HCT116 (cell line): ENCODE data around the gene PHYH. TPM values are rescaled to one million over a fixed set of nuclear protein-coding genes. Genes with fewer than 3 reads are reported as not detected.

Experiments used
- ATAC-seq: fragments of 200-7000 bp; cut with Tn5 transposase; 2 replicates; pipeline ENCODE4 v1.9.1; 2020; ENCODE audit warnings: mild to moderate bottlenecking, moderate library complexity
- BruUV-seq: library from RNA; stranded (reverse); fragments of 400-500 nt; replicated peaks from 2 replicates; lab custom pipeline; 2021; lab: Mats Ljungman, UMichigan
- CTCF ChIA-PET: fragments of 300-600 bp; sonication (Branson Sonifier 250); formaldehyde crosslinking; loops from one replicate; lab custom pipeline; 2021; ENCODE audit warnings: antibody characterized with exemption; lab: Charles Lee
- POLR2A ChIA-PET: fragments of 300-600, 350-600 bp; sonication (Branson Sonifier 250); formaldehyde crosslinking; loops from one replicate; lab custom pipeline; 2021; ENCODE audit warnings: antibody characterized with exemption; lab: Charles Lee
- RAD21 ChIA-PET, 2 experiments: fragments of 300-600 bp; sonication (Branson Sonifier 250); formaldehyde crosslinking; loops; one replicate each; lab custom pipeline; 2023; ENCODE audit warnings: low total read pairs in 2 of 2; ENCODE audit not compliant: uncharacterized antibody in 2 of 2, unreplicated experiment in 2 of 2, low non-redundant PET in 1 of 2; lab: Charles Lee
- DNase-seq: peaks from one replicate; pipeline ENCODE4 v3.0.0-alpha.2; 2010; ENCODE audit warnings: low read depth, low spot score
- H2AFZ ChIP-seq: fragments of 200-600 bp; shearing (Covaris generic), sonication (generic); 2 replicates; pipeline ENCODE4 v1.6.1; 2017; ENCODE audit warnings: low read depth, mixed run types, mixed read lengths, antibody characterized with exemption, low read length; ENCODE audit not compliant: poor library complexity, severe bottlenecking
- H3K27ac ChIP-seq: 2 replicates; pipeline ENCODE4 v1.5.1; 2012; ENCODE audit warnings: low read depth, low read length
- H3K27me3 ChIP-seq: fragments of 200-600 bp; sonication (generic); 2 replicates; pipeline ENCODE4 v1.6.1; 2016; ENCODE audit warnings: mixed run types, low read length, mixed read lengths; ENCODE audit not compliant: insufficient read depth
- H3K36me3 ChIP-seq, 2 experiments: fragments of 200-500 bp in 1 of 2; fragments of 200-600 bp in 1 of 2; sonication (Bioruptor generic) in 1 of 2; sonication (generic) in 1 of 2; 2 replicates each; pipeline versions ENCODE4 v1.5.1 to v1.6.1; 2014 to 2016; ENCODE audit warnings: low read length in 2 of 2, inconsistent platforms in 1 of 2, mixed read lengths in 1 of 2, mixed run types in 1 of 2; ENCODE audit not compliant: insufficient read depth in 2 of 2, control insufficient read depth in 1 of 2
- H3K4me1 ChIP-seq, 2 experiments: fragments of 200-600 bp in 1 of 2; sonication (generic) in 1 of 2; 2 replicates each; pipeline versions ENCODE4 v1.5.1 to v1.6.1; 2012 to 2017; ENCODE audit warnings: low read length in 2 of 2, inconsistent platforms in 1 of 2, mild to moderate bottlenecking in 1 of 2, mixed read lengths in 1 of 2, mixed run types in 1 of 2, moderate library complexity in 1 of 2; ENCODE audit not compliant: insufficient read depth in 2 of 2, control insufficient read depth in 1 of 2
- H3K4me2 ChIP-seq: fragments of 200-600 bp; sonication (generic); 2 replicates; pipeline ENCODE4 v1.6.1; 2017; ENCODE audit warnings: mixed run types, low read length, mixed read lengths
- H3K4me3 ChIP-seq, 2 experiments: fragments of 200-600 bp in 1 of 2; sonication (generic) in 1 of 2; replicated peaks in 1 of 2; 2 replicates each; pipeline ENCODE4 v1.5.1; 2011 to 2016; ENCODE audit warnings: low read length in 2 of 2, control low read depth in 1 of 2, low read depth in 1 of 2, mild to moderate bottlenecking in 1 of 2, mixed read lengths in 1 of 2, mixed run types in 1 of 2
- H3K79me2 ChIP-seq: fragments of 200-600 bp; sonication (generic); 2 replicates; pipeline ENCODE4 v1.6.1; 2017; ENCODE audit warnings: mild to moderate bottlenecking, mixed run types, low read length, moderate library complexity, mixed read lengths; ENCODE audit not compliant: insufficient read depth
- H3K9ac ChIP-seq: fragments of 200-600 bp; sonication (generic); 2 replicates; pipeline ENCODE4 v1.6.1; 2016; ENCODE audit warnings: low read length, mixed read lengths
- H3K9me2 ChIP-seq: fragments of 200-600 bp; sonication (generic), shearing (Covaris generic); 2 replicates; pipeline ENCODE4 v1.6.1; 2017; ENCODE audit warnings: mixed run types, mild to moderate bottlenecking, moderate library complexity; ENCODE audit not compliant: insufficient read depth
- H3K9me3 ChIP-seq, 2 experiments: fragments of 200-500 bp in 1 of 2; fragments of 200-600 bp in 1 of 2; sonication (Bioruptor generic) in 1 of 2; sonication (generic) in 1 of 2; 2 replicates each; pipeline ENCODE4 v1.6.1; 2014 to 2017; ENCODE audit warnings: low read length in 2 of 2, mixed read lengths in 2 of 2, inconsistent platforms in 1 of 2, low read depth in 1 of 2, mild to moderate bottlenecking in 1 of 2, mixed run types in 1 of 2, moderate library complexity in 1 of 2; ENCODE audit not compliant: control insufficient read depth in 1 of 2, insufficient read depth in 1 of 2
- H4K20me1 ChIP-seq: fragments of 200-600 bp; sonication (generic), shearing (Covaris generic); 2 replicates; pipeline ENCODE4 v1.6.1; 2017; ENCODE audit warnings: mixed run types, mild to moderate bottlenecking, moderate library complexity; ENCODE audit not compliant: insufficient read depth
- CBX3 ChIP-seq: IDR thresholded peaks from 2 replicates; pipeline ENCODE4 v1.6.1; 2012; ENCODE audit warnings: low read depth
- CEBPB ChIP-seq: IDR thresholded peaks from 2 replicates; pipeline ENCODE4 v1.6.1; 2012; ENCODE audit warnings: low read depth
- EGR1 ChIP-seq: IDR thresholded peaks from 2 replicates; pipeline ENCODE4 v1.6.1; 2012; ENCODE audit warnings: low read depth
- EZH2 ChIP-seq: fragments of 200-600 bp; sonication (generic); IDR thresholded peaks from 2 replicates; pipeline ENCODE4 v1.6.1; 2017; ENCODE audit warnings: antibody characterized with exemption, mixed run types
- EZH2phosphoT487 ChIP-seq: fragments of 200-600 bp; IDR thresholded peaks from 2 replicates; pipeline ENCODE4 v1.6.1; 2018; ENCODE audit warnings: antibody characterized with exemption, borderline replicate concordance
- FOSL1 ChIP-seq: IDR thresholded peaks from 2 replicates; pipeline ENCODE4 v1.6.1; 2012; ENCODE audit warnings: low read depth
- JUND ChIP-seq: IDR thresholded peaks from 2 replicates; pipeline ENCODE4 v1.6.1; 2012
- POLR2AphosphoS5 ChIP-seq: IDR thresholded peaks from 2 replicates; pipeline ENCODE4 v1.6.1; 2011; ENCODE audit warnings: mild to moderate bottlenecking, low read depth, low read length, moderate library complexity
- RAD21 ChIP-seq: IDR thresholded peaks from 2 replicates; pipeline ENCODE4 v1.6.1; 2012; ENCODE audit warnings: low read depth, mild to moderate bottlenecking
- SIN3A ChIP-seq: IDR thresholded peaks from 2 replicates; pipeline ENCODE4 v1.6.1; 2012; ENCODE audit warnings: low read depth
- SP1 ChIP-seq: IDR thresholded peaks from 2 replicates; pipeline ENCODE4 v1.6.1; 2012; ENCODE audit warnings: low read depth
- SRF ChIP-seq: IDR thresholded peaks from 2 replicates; pipeline ENCODE4 v1.6.1; 2012; ENCODE audit warnings: low read depth
- YY1 ChIP-seq: IDR thresholded peaks from 2 replicates; pipeline ENCODE4 v1.6.1; 2011; ENCODE audit warnings: low read length, low read depth, moderate library complexity, mild to moderate bottlenecking; ENCODE audit not compliant: insufficient replicate concordance; ENCODE audit errors: extremely low read depth
- ZFX ChIP-seq: fragments of 450-650 bp; IDR thresholded peaks from 2 replicates; pipeline ENCODE4 v1.6.1; 2017
- ZNF274 ChIP-seq: fragments of 200-500 bp; sonication (Bioruptor generic); IDR thresholded peaks from 2 replicates; pipeline ENCODE4 v1.6.1; 2014; ENCODE audit warnings: mild to moderate bottlenecking, low read depth, low read length, inconsistent platforms
- intact Hi-C: fragments of 100-400 bp; cut with micrococcal nuclease; formaldehyde crosslinking; loops from 2 replicates; pipeline ENCODE4 v1.10.0; 2022
- total RNA-seq: library from RNA; stranded (reverse); gene quantifications from one replicate; pipeline ENCODE4 v1.2.1, GENCODE V29; 2021; ENCODE audit not compliant: unreplicated experiment
- TF ChIP-seq, protein P1 (sequence below): IDR thresholded peaks from 2 replicates; pipeline ENCODE4 v1.6.1; 2012; ENCODE audit warnings: low read depth

Gene PHYH
- total RNA-seq, 1 experiment from 2014 or later, result 15.3 TPM

- H3K9ac ChIP-seq, result no peak overlapping the region
- RAD21 ChIA-PET, result no interaction called here
- H3K9me3 ChIP-seq, result no peaks in the 10 kb centered on the region
- no peak overlapping the region for H3K4me3 ChIP-seq
- TF ChIP-seq YY1 (no peak), SIN3A (no peak), EZH2 (no peak), SP1 (no peak)
- TF ChIP-seq, protein P1, sequence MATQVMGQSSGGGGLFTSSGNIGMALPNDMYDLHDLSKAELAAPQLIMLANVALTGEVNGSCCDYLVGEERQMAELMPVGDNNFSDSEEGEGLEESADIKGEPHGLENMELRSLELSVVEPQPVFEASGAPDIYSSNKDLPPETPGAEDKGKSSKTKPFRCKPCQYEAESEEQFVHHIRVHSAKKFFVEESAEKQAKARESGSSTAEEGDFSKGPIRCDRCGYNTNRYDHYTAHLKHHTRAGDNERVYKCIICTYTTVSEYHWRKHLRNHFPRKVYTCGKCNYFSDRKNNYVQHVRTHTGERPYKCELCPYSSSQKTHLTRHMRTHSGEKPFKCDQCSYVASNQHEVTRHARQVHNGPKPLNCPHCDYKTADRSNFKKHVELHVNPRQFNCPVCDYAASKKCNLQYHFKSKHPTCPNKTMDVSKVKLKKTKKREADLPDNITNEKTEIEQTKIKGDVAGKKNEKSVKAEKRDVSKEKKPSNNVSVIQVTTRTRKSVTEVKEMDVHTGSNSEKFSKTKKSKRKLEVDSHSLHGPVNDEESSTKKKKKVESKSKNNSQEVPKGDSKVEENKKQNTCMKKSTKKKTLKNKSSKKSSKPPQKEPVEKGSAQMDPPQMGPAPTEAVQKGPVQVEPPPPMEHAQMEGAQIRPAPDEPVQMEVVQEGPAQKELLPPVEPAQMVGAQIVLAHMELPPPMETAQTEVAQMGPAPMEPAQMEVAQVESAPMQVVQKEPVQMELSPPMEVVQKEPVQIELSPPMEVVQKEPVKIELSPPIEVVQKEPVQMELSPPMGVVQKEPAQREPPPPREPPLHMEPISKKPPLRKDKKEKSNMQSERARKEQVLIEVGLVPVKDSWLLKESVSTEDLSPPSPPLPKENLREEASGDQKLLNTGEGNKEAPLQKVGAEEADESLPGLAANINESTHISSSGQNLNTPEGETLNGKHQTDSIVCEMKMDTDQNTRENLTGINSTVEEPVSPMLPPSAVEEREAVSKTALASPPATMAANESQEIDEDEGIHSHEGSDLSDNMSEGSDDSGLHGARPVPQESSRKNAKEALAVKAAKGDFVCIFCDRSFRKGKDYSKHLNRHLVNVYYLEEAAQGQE, result no peak
- TF ChIP-seq, all 23 proteins: peak for 0
- Histone ChIP-seq H4K20me1 (no peaks in the 10 kb centered on the region), H3K79me2 (no peaks in the 10 kb centered on the region), H3K9me2 (no peaks in the 10 kb centered on the region), H3K4me2 (no peak overlapping the region), H3K27ac (no peak overlapping the region), H2AFZ (no peak overlapping the region), H3K27me3 (no peaks in the 10 kb centered on the region), H3K4me1 (no peaks in the 10 kb centered on the region), H3K36me3 (peaks cover 31 to 46% of the 10 kb centered on the region in 2 experiments; a peak in 3 of 4 replicates)
- POLR2A ChIA-PET, result no interaction called here
- no TSS peak for BruUV-seq
- CTCF ChIA-PET, result interaction anchor here (1.9 kb wide), 1 partner anchor 27 kb away, joined by 4 read pairs; no protein-coding TSS in a partner anchor
- DNase-seq (no peak), ATAC-seq (no peak)
- intact Hi-C loops, result no loop called here
Measured at GRCh38 chr10:13329565-13329964, 29.7 kb upstream of the PHYH start.

DNA sequence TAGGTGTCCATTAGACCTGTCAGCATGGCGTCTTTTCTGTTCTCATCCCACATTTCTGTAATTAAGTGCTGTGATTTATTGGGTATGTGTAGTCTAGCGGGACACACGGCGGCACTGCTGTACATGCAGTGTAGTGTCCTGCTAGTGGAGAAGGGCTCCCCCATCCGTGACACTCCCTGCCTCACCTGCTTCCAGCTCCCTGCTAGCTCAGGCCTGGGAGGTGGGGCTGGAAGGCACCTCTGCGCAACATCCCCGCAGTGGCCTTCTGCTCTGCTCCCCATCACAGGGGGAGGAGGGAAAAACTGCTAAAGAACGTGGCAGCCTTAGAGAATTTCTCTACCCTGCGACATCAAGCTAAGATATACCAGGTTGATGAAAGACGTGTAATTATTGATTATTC lies 28.7 kb upstream of the PHYH start:
- BruUV-seq, result no TSS peak
- Histone ChIP-seq H3K9me3 (no peaks in the 10 kb centered on the region), H3K4me2 (no peak overlapping the region), H3K36me3 (peaks cover 31 to 47% of the 10 kb centered on the region in 2 experiments; a peak in 3 of 4 replicates), H3K4me3 (no peak overlapping the region), H2AFZ (no peak overlapping the region), H3K9ac (no peak overlapping the region), H3K79me2 (no peaks in the 10 kb centered on the region), H4K20me1 (no peaks in the 10 kb centered on the region), H3K27ac (no peak overlapping the region), H3K4me1 (no peaks in the 10 kb centered on the region), H3K9me2 (no peaks in the 10 kb centered on the region), H3K27me3 (no peaks in the 10 kb centered on the region)
- ChIA-PET POLR2A (no interaction called here), RAD21 (no interaction called here), CTCF (interaction anchor here (1.9 kb wide), 1 partner anchor 26 kb away, joined by 4 read pairs; no protein-coding TSS in a partner anchor)
- DNase-seq (no peak), ATAC-seq (no peak)
- intact Hi-C loops, result no loop called here
- TF ChIP-seq POLR2AphosphoS5 (no peak), RAD21 (no peak), SRF (no peak), JUND (no peak), ZFX (no peak), CEBPB (no peak), EZH2phosphoT487 (no peak), EGR1 (no peak), ZNF274 (no peak), SIN3A (no peak), YY1 (no peak), EZH2 (no peak), SP1 (no peak), CBX3 (no peak), FOSL1 (no peak)
